GM12891 (cell line): ENCODE data around the gene SEMA4A.

Experiments
- DNase-seq: peaks from one replicate; pipeline ENCODE4 v3.0.0; 2011; ENCODE audit warnings: low spot score; ENCODE audit not compliant: insufficient read length
- FAIRE-seq: peaks from 2 replicates; lab custom pipeline; 2011; peaks lifted over from hg19 to GRCh38; lab: Jason Lieb, UNC
- PAX5 ChIP-seq: IDR thresholded peaks from 2 replicates; pipeline ENCODE4 v1.6.1; 2011; ENCODE audit warnings: low read length, moderate library complexity, mild to moderate bottlenecking; ENCODE audit not compliant: insufficient read depth, severe bottlenecking
- POLR2A ChIP-seq: IDR thresholded peaks from 2 replicates; pipeline ENCODE4 v1.6.1; 2011; ENCODE audit warnings: low read depth, low read length, control low read depth
- POLR2AphosphoS5 ChIP-seq: IDR thresholded peaks from 2 replicates; pipeline ENCODE4 v1.6.1; 2011; ENCODE audit warnings: low read depth, low read length, control low read depth
- POU2F2 ChIP-seq: IDR thresholded peaks from 2 replicates; pipeline ENCODE4 v1.6.1; 2011; ENCODE audit warnings: low read depth, mild to moderate bottlenecking, control low read depth, low read length, moderate library complexity
- SPI1 ChIP-seq: IDR thresholded peaks from 2 replicates; pipeline ENCODE4 v1.6.1; 2011; ENCODE audit warnings: low read depth, low read length, control low read depth
- TAF1 ChIP-seq: IDR thresholded peaks from 2 replicates; pipeline ENCODE4 v1.6.1; 2011; ENCODE audit warnings: low read depth, low read length, control low read depth

The SEMA4A gene

GRCh38 chr1:156126043-156126629 lies 27.2 kb upstream of the SEMA4A start:
- FAIRE-seq (peak; percentile 38), DNase-seq (no peak)
- 0 out of 2 replicates have a peak, but pooled peaks have one; percentile 22 for TF ChIP-seq SPI1
- TF ChIP-seq PAX5: no peak

GRCh38 chr1:156126630-156127534 lies 26.5 kb upstream of the SEMA4A start:
- FAIRE-seq (peak; percentile 66), DNase-seq (no peak)
- TF ChIP-seq POLR2AphosphoS5 (no peak), POU2F2 (peak; percentile 81), SPI1 (peak; percentile 92), TAF1 (no peak)

- DNase-seq (no peak), FAIRE-seq (no peak)
- no peak for TF ChIP-seq POLR2AphosphoS5
- TF ChIP-seq TAF1: no peak
- TF ChIP-seq PAX5: no peak
- no peak for TF ChIP-seq SPI1
- no peak for TF ChIP-seq POU2F2
- no peak for TF ChIP-seq POLR2A
Observed at GRCh38 chr1:156128308-156128653, 25.1 kb upstream of the SEMA4A start.

GRCh38 chr1:156128654-156129597 lies 24.5 kb upstream of the SEMA4A start:
- no peak for DNase-seq
- FAIRE-seq: no peak
- TF ChIP-seq TAF1 (no peak), SPI1 (no peak)

- TF ChIP-seq SPI1 (no peak), POLR2A (no peak), TAF1 (no peak), POLR2AphosphoS5 (no peak), PAX5 (no peak), POU2F2 (no peak)
- DNase-seq (peak; percentile 66), FAIRE-seq (peak; percentile 89)
Observed at GRCh38 chr1:156129687-156130577, 23.5 kb upstream of the SEMA4A start.

- DNase-seq (no peak), FAIRE-seq (no peak)
- no peak for TF ChIP-seq POLR2A
- TF ChIP-seq SPI1: no peak
- TF ChIP-seq POLR2AphosphoS5: no peak
- no peak for TF ChIP-seq TAF1
Observed at GRCh38 chr1:156130578-156130942, 22.8 kb upstream of the SEMA4A start.

- DNase-seq: no peak
- no peak for FAIRE-seq
- TF ChIP-seq POU2F2: no peak
- TF ChIP-seq TAF1: no peak
- no peak for TF ChIP-seq SPI1
- no peak for TF ChIP-seq POLR2A
- no peak for TF ChIP-seq PAX5
- no peak for TF ChIP-seq POLR2AphosphoS5
Observed at GRCh38 chr1:156134716-156135435, 18.5 kb upstream of the SEMA4A start.

GRCh38 chr1:156135930-156136871 lies 17.2 kb upstream of the SEMA4A start:
- FAIRE-seq (no peak), DNase-seq (no peak)
- TF ChIP-seq TAF1: no peak
- TF ChIP-seq POLR2A: no peak
- no peak for TF ChIP-seq SPI1
- TF ChIP-seq PAX5: no peak
- TF ChIP-seq POU2F2: no peak
- TF ChIP-seq POLR2AphosphoS5: no peak
